Measurements from ENCODE around the gene CXCL6. TPM values are rescaled to one million over a fixed set of nuclear protein-coding genes. Genes with fewer than 3 reads are reported as not detected.

Gene CXCL6
- total and polyA plus RNA-seq, 2 experiments from 2014 or later: 4.4 to 6.0 TPM

DNA sequence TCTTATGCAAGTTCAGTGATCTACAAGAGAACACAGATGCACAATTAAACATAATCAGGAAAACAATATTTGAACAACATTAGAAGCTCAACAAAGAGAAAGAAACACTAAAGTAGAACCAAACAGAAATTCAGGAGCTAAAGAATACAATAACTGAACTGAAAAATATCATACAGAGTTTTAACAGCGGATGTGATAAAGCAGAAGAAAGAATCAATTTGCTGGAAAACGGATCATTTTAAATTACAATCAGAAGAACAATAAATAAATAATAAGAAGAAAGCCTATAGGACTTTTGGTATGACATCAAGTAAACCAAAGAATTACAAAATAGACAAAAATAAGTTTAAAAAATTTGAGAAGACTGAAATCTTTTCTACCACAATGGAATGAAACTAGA, 36.3 kb upstream of the CXCL6 start:
- WGBS (ENCODE audit: low lambda C conversion rate, missing lambda C conversion rate): 97% methylated on average over 2 of the region's 2 CpGs
- H3K9me3 ChIP-seq (ENCODE audit: low read depth): no peaks in the 10 kb centered on the region
- no peak overlapping the region for H3K4me3 ChIP-seq
- TF ChIP-seq EZH2phosphoT487 (IDR thresholded peaks at IDR 0.05; ENCODE audit: low read depth, severe bottlenecking, unreplicated experiment) (no peak), EZH2 (IDR thresholded peaks at IDR 0.05; ENCODE audit: borderline replicate concordance) (no peak)
- TF ChIP-seq, protein P1, sequence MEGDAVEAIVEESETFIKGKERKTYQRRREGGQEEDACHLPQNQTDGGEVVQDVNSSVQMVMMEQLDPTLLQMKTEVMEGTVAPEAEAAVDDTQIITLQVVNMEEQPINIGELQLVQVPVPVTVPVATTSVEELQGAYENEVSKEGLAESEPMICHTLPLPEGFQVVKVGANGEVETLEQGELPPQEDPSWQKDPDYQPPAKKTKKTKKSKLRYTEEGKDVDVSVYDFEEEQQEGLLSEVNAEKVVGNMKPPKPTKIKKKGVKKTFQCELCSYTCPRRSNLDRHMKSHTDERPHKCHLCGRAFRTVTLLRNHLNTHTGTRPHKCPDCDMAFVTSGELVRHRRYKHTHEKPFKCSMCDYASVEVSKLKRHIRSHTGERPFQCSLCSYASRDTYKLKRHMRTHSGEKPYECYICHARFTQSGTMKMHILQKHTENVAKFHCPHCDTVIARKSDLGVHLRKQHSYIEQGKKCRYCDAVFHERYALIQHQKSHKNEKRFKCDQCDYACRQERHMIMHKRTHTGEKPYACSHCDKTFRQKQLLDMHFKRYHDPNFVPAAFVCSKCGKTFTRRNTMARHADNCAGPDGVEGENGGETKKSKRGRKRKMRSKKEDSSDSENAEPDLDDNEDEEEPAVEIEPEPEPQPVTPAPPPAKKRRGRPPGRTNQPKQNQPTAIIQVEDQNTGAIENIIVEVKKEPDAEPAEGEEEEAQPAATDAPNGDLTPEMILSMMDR (IDR thresholded peaks at IDR 0.05; ENCODE audit: poor library complexity): no peak
- H3K9me2 ChIP-seq (replicated peaks; ENCODE audit: insufficient read depth): no peaks in the 10 kb centered on the region
- H3K4me2 ChIP-seq: no peak overlapping the region
- H3K79me2 ChIP-seq: no peaks in the 10 kb centered on the region
- no peaks in the 10 kb centered on the region for H3K4me1 ChIP-seq (ENCODE audit: insufficient read depth)
- H2AFZ ChIP-seq: no peak overlapping the region
- H4K20me1 ChIP-seq (ENCODE audit: insufficient read depth, poor library complexity, severe bottlenecking): no peaks in the 10 kb centered on the region
- H3K36me3 ChIP-seq (replicated peaks; ENCODE audit: insufficient read depth, low read depth): no peaks in the 10 kb centered on the region
- H3K27me3 ChIP-seq: no peaks in the 10 kb centered on the region
- no peak overlapping the region for H3K27ac ChIP-seq
- DNase-seq (ENCODE audit: low spot score): no peak

DNA sequence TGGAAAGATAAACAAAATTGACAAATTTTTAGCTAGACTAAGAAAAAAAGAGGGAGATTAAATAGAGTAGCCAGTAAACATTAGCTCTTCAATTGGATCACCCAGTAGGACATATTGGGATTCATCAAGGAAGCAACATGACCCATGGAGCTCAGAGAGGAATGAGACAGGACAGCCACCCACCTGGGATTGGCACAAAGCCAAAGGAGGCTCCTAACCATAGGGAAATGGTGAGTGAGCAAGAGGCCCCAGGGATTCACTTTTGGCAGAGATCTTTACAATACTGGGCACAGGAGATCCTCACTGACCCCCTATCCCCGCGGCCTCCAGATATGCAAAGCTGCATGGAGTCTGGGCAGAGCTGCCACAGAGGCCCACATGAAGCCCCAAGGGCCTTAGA, 34.8 kb upstream of the CXCL6 start:
- Histone ChIP-seq H3K27ac (no peak overlapping the region), H3K4me1 (ENCODE audit: insufficient read depth) (no peaks in the 10 kb centered on the region), H4K20me1 (ENCODE audit: insufficient read depth, poor library complexity, severe bottlenecking) (no peaks in the 10 kb centered on the region), H3K9me2 (replicated peaks; ENCODE audit: insufficient read depth) (no peaks in the 10 kb centered on the region), H3K79me2 (no peaks in the 10 kb centered on the region), H3K9me3 (ENCODE audit: low read depth) (no peaks in the 10 kb centered on the region), H3K4me3 (no peak overlapping the region), H3K4me2 (no peak overlapping the region), H3K27me3 (no peaks in the 10 kb centered on the region), H2AFZ (no peak overlapping the region), H3K36me3 (replicated peaks; ENCODE audit: insufficient read depth, low read depth) (no peaks in the 10 kb centered on the region)
- WGBS (ENCODE audit: low lambda C conversion rate, missing lambda C conversion rate): 96% methylated on average over 2 of the region's 2 CpGs
- TF ChIP-seq EZH2 (IDR thresholded peaks at IDR 0.05; ENCODE audit: borderline replicate concordance) (no peak), EZH2phosphoT487 (IDR thresholded peaks at IDR 0.05; ENCODE audit: low read depth, severe bottlenecking, unreplicated experiment) (no peak)
- TF ChIP-seq, protein P1 (IDR thresholded peaks at IDR 0.05; ENCODE audit: poor library complexity): no peak
- no peak for DNase-seq (ENCODE audit: low spot score)

DNA sequence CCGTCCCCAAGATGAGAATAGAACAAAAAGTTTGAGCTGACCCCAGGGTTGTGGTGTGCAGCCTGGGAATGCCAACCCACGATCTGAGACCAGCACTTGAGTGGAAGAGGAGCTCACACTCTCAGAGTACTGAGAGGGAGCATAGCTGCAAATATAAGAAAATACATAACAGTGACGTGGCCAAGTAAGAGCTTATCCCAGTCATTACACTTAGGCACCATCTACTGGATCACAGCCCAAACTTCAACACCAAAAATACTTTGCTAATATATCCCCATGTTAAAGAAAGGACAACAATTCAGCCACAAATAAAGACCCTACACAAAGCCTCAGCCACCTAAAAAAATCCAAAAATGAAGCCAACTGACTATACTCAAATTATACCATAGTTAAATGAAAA, 33.3 kb upstream of the CXCL6 start:
- TF ChIP-seq EZH2 (IDR thresholded peaks at IDR 0.05; ENCODE audit: borderline replicate concordance) (no peak), EZH2phosphoT487 (IDR thresholded peaks at IDR 0.05; ENCODE audit: low read depth, severe bottlenecking, unreplicated experiment) (no peak)
- TF ChIP-seq, protein P1 (IDR thresholded peaks at IDR 0.05; ENCODE audit: poor library complexity): no peak
- no peak overlapping the region for H3K27ac ChIP-seq
- H3K36me3 ChIP-seq (replicated peaks; ENCODE audit: insufficient read depth, low read depth): no peaks in the 10 kb centered on the region
- H3K4me2 ChIP-seq: no peak overlapping the region
- H3K4me3 ChIP-seq: no peak overlapping the region
- H3K9me3 ChIP-seq (ENCODE audit: low read depth): no peaks in the 10 kb centered on the region
- no peak for DNase-seq (ENCODE audit: low spot score)
- H3K79me2 ChIP-seq: no peaks in the 10 kb centered on the region
- H4K20me1 ChIP-seq (ENCODE audit: insufficient read depth, poor library complexity, severe bottlenecking): no peaks in the 10 kb centered on the region
- H3K27me3 ChIP-seq: no peaks in the 10 kb centered on the region
- H3K9me2 ChIP-seq (replicated peaks; ENCODE audit: insufficient read depth): no peaks in the 10 kb centered on the region
- 91% methylated on average over 3 of the region's 3 CpGs for WGBS (ENCODE audit: low lambda C conversion rate, missing lambda C conversion rate)
- no peaks in the 10 kb centered on the region for H3K4me1 ChIP-seq (ENCODE audit: insufficient read depth)
- H2AFZ ChIP-seq: no peak overlapping the region

DNA sequence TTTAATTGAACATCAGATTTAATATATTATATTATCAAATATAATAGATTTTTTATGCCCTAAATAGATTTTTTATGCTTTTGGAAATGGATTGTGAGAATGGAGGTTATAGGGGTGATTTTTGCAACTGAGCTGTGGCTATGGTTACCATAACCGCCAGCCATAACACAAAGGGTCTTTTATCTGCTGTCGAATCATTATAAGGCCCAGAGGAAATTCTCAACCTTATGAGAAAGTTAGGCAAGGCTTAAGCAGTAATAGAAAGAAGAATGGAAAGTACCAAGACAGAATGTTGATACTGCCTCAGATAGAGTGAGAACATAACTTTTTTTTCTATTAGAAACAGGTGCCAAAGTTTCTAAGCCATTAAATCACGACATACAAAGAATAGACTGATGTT, 26.3 kb upstream of the CXCL6 start:
- no peaks in the 10 kb centered on the region for H3K4me1 ChIP-seq (ENCODE audit: insufficient read depth)
- H3K27me3 ChIP-seq: no peaks in the 10 kb centered on the region
- no peak overlapping the region for H3K4me2 ChIP-seq
- H3K9me3 ChIP-seq (ENCODE audit: low read depth): no peaks in the 10 kb centered on the region
- no peaks in the 10 kb centered on the region for H4K20me1 ChIP-seq (ENCODE audit: insufficient read depth, poor library complexity, severe bottlenecking)
- 87% methylated on average over 3 of the region's 3 CpGs for WGBS (ENCODE audit: low lambda C conversion rate, missing lambda C conversion rate)
- no peak overlapping the region for H3K4me3 ChIP-seq
- no peaks in the 10 kb centered on the region for H3K79me2 ChIP-seq
- H3K9me2 ChIP-seq (replicated peaks; ENCODE audit: insufficient read depth): no peaks in the 10 kb centered on the region
- H3K27ac ChIP-seq: no peak overlapping the region
- no peaks in the 10 kb centered on the region for H3K36me3 ChIP-seq (replicated peaks; ENCODE audit: insufficient read depth, low read depth)
- H2AFZ ChIP-seq: no peak overlapping the region
- TF ChIP-seq EZH2phosphoT487 (IDR thresholded peaks at IDR 0.05; ENCODE audit: low read depth, severe bottlenecking, unreplicated experiment) (no peak), EZH2 (IDR thresholded peaks at IDR 0.05; ENCODE audit: borderline replicate concordance) (no peak)
- TF ChIP-seq, protein P1 (IDR thresholded peaks at IDR 0.05; ENCODE audit: poor library complexity): no peak
- no peak for DNase-seq (ENCODE audit: low spot score)

All from hepatocyte (in vitro differentiated cells).